GM19372 (cell line): Measurements from ENCODE around the gene WNT9A.

Experiments used
- ATAC-seq: cut with Tn5 transposase; IDR thresholded peaks from one replicate; pipeline ENCODE4 v1.9.1; 2021; ENCODE audit warnings: mild to moderate bottlenecking, low read depth, moderate library complexity; ENCODE audit not compliant: unreplicated experiment

WNT9A gene

GRCh38 chr1:227925582-227926198 is 22.0 kb downstream of the WNT9A start:
- ATAC-seq: no peak

- ATAC-seq: no peak
Measured at GRCh38 chr1:227924833-227925574, 22.7 kb downstream of the WNT9A start.

- ATAC-seq: no peak
Measured at GRCh38 chr1:227924168-227924832, 23.4 kb downstream of the WNT9A start.

- no peak for ATAC-seq
Measured at GRCh38 chr1:227923353-227924167, 24.2 kb downstream of the WNT9A start.

GRCh38 chr1:227922501-227923352 is 25.0 kb downstream of the WNT9A start:
- no peak for ATAC-seq

- no peak for ATAC-seq
Measured at GRCh38 chr1:227921461-227922185, 26.1 kb downstream of the WNT9A start.

GRCh38 chr1:227920896-227921295 is 26.8 kb downstream of the WNT9A start:
- no peak for ATAC-seq

- no peak for ATAC-seq
Measured at GRCh38 chr1:227920426-227920825, 27.3 kb downstream of the WNT9A start.

GRCh38 chr1:227919906-227920305 is 27.8 kb downstream of the WNT9A start:
- no peak for ATAC-seq

- no peak for ATAC-seq
Measured at GRCh38 chr1:227918736-227919135, 29.0 kb downstream of the WNT9A start.

GRCh38 chr1:227918083-227918700 is 29.5 kb downstream of the WNT9A start:
- no peak for ATAC-seq

- ATAC-seq: no peak
Measured at GRCh38 chr1:227917081-227917950, 30.4 kb downstream of the WNT9A start.

GRCh38 chr1:227916655-227917054 is 31.1 kb downstream of the WNT9A start:
- ATAC-seq: no peak

GRCh38 chr1:227915564-227916553 is 31.9 kb downstream of the WNT9A start:
- ATAC-seq: no peak

- ATAC-seq: no peak
Measured at GRCh38 chr1:227914801-227915563, 32.8 kb downstream of the WNT9A start.
